HTR-8/SVneo (cell line): ENCODE data around the gene ST8SIA1.

Source experiments
- DNase-seq: peaks from one replicate; pipeline ENCODE4 v3.0.0; 2011; ENCODE audit warnings: low spot score, mixed read lengths; ENCODE audit not compliant: insufficient read length
- FAIRE-seq: peaks from 2 replicates; lab custom pipeline; 2011; peaks lifted over from hg19 to GRCh38; lab: Jason Lieb, UNC

Gene ST8SIA1

GRCh38 chr12:22333186-22333712 is 1.3 kb downstream of the ST8SIA1 start:
- DNase-seq = no peak
- no peak for FAIRE-seq

- no peak for DNase-seq
- FAIRE-seq = no peak
Measured at GRCh38 chr12:22332202-22332601, 2.3 kb downstream of the ST8SIA1 start.

GRCh38 chr12:22329621-22330020 is 4.9 kb downstream of the ST8SIA1 start:
- no peak for FAIRE-seq
- no peak for DNase-seq

GRCh38 chr12:22325218-22325617 is 9.3 kb downstream of the ST8SIA1 start:
- DNase-seq (no peak), FAIRE-seq (no peak)

GRCh38 chr12:22322091-22322490 is 12.4 kb downstream of the ST8SIA1 start:
- no peak for DNase-seq
- FAIRE-seq = no peak

GRCh38 chr12:22321638-22322037 is 12.9 kb downstream of the ST8SIA1 start:
- no peak for DNase-seq

GRCh38 chr12:22321018-22321605 is 13.4 kb downstream of the ST8SIA1 start:
- DNase-seq (no peak), FAIRE-seq (no peak)

More at GRCh38 chr12:22321638-22322037, 12.9 kb downstream of the ST8SIA1 start:
- no peak for FAIRE-seq

GRCh38 chr12:22318108-22318737 is 16.3 kb downstream of the ST8SIA1 start:
- FAIRE-seq = no peak
- no peak for DNase-seq

GRCh38 chr12:22313963-22314330 is 20.6 kb downstream of the ST8SIA1 start:
- DNase-seq = no peak
- no peak for FAIRE-seq

GRCh38 chr12:22313286-22313962 is 21.1 kb downstream of the ST8SIA1 start:
- DNase-seq (no peak), FAIRE-seq (no peak)

- no peak for FAIRE-seq
- DNase-seq = no peak
Measured at GRCh38 chr12:22312336-22312735, 22.2 kb downstream of the ST8SIA1 start.

GRCh38 chr12:22310709-22311108 is 23.8 kb downstream of the ST8SIA1 start:
- no peak for DNase-seq
- FAIRE-seq = no peak

GRCh38 chr12:22310275-22310674 is 24.2 kb downstream of the ST8SIA1 start:
- DNase-seq (no peak), FAIRE-seq (no peak)

- FAIRE-seq (no peak), DNase-seq (no peak)
Measured at GRCh38 chr12:22307811-22308210, 26.7 kb downstream of the ST8SIA1 start.

- FAIRE-seq (no peak), DNase-seq (no peak)
Measured at GRCh38 chr12:22306311-22306710, 28.2 kb downstream of the ST8SIA1 start.

- DNase-seq (no peak), FAIRE-seq (no peak)
Measured at GRCh38 chr12:22304341-22304740, 30.2 kb downstream of the ST8SIA1 start.

- FAIRE-seq (no peak), DNase-seq (no peak)
Measured at GRCh38 chr12:22299294-22299912, 35.1 kb downstream of the ST8SIA1 start.

GRCh38 chr12:22289250-22289649 is 45.3 kb downstream of the ST8SIA1 start:
- no peak for FAIRE-seq
- no peak for DNase-seq

- DNase-seq (no peak), FAIRE-seq (no peak)
Measured at GRCh38 chr12:22287776-22288621, 46.5 kb downstream of the ST8SIA1 start.

GRCh38 chr12:22287101-22287500 is 47.4 kb downstream of the ST8SIA1 start:
- DNase-seq (no peak), FAIRE-seq (no peak)
